Hepatocyte (in vitro differentiated cells): ENCODE results near the gene PNPLA1.

Experiments used
- EZH2 ChIP-seq: fragments of 200-600 bp; sonication (generic); IDR thresholded peaks from 2 replicates; pipeline ENCODE4 v1.6.1; 2016; ENCODE audit warnings: antibody characterized with exemption, mild to moderate bottlenecking, borderline replicate concordance
- TF ChIP-seq, protein P1 (sequence below): fragments of 200-600 bp; sonication (generic); IDR thresholded peaks from 2 replicates; pipeline ENCODE4 v1.5.1; 2016; ENCODE audit warnings: antibody characterized with exemption, mild to moderate bottlenecking; ENCODE audit not compliant: poor library complexity

DNA sequence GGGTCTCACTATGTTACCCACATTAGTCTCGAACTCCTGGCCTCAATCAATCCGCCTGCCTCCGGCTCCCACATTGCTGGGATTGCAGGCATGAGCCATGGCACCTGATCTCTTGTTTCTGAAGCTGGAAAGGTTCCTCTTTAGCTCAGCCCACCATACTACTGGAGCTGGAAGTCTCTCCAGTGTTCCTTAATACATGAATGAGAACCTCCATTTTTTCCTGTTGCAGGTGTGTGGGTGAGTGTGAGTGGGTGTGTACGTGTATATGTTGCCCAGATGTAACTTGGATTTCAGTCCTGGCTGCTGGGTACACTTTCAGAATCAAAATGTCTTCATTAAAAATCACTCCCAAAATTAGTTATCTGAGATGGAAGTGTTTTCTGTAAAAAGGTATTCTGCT lies 11.1 kb downstream of the PNPLA1 start:
- TF ChIP-seq, protein P1, sequence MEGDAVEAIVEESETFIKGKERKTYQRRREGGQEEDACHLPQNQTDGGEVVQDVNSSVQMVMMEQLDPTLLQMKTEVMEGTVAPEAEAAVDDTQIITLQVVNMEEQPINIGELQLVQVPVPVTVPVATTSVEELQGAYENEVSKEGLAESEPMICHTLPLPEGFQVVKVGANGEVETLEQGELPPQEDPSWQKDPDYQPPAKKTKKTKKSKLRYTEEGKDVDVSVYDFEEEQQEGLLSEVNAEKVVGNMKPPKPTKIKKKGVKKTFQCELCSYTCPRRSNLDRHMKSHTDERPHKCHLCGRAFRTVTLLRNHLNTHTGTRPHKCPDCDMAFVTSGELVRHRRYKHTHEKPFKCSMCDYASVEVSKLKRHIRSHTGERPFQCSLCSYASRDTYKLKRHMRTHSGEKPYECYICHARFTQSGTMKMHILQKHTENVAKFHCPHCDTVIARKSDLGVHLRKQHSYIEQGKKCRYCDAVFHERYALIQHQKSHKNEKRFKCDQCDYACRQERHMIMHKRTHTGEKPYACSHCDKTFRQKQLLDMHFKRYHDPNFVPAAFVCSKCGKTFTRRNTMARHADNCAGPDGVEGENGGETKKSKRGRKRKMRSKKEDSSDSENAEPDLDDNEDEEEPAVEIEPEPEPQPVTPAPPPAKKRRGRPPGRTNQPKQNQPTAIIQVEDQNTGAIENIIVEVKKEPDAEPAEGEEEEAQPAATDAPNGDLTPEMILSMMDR: no peak
- TF ChIP-seq EZH2: no peak
